Neuron (in vitro differentiated cells): ENCODE data around the gene EXOC2.

ENCODE experiments used
- H2AFZ ChIP-seq: one replicate; pipeline ENCODE4 v1.6.1; 2013; ENCODE audit warnings: low read depth, mild to moderate bottlenecking, inconsistent platforms, low read length, moderate library complexity
- H3K27me3 ChIP-seq: one replicate; pipeline ENCODE4 v1.6.1; 2013; ENCODE audit warnings: low read length; ENCODE audit not compliant: insufficient read depth
- H3K36me3 ChIP-seq: one replicate; pipeline ENCODE4 v1.6.1; 2013; ENCODE audit warnings: low read length; ENCODE audit not compliant: insufficient read depth
- H3K4me1 ChIP-seq: one replicate; pipeline ENCODE4 v1.6.1; 2013; ENCODE audit warnings: low read length; ENCODE audit not compliant: insufficient read depth
- H3K4me3 ChIP-seq: 2 replicates; pipeline ENCODE4 v1.5.1; 2013; ENCODE audit warnings: mild to moderate bottlenecking, low read length, moderate library complexity
- H3K9me3 ChIP-seq: one replicate; pipeline ENCODE4 v1.6.1; 2013; ENCODE audit warnings: low read length

EXOC2 gene

DNA sequence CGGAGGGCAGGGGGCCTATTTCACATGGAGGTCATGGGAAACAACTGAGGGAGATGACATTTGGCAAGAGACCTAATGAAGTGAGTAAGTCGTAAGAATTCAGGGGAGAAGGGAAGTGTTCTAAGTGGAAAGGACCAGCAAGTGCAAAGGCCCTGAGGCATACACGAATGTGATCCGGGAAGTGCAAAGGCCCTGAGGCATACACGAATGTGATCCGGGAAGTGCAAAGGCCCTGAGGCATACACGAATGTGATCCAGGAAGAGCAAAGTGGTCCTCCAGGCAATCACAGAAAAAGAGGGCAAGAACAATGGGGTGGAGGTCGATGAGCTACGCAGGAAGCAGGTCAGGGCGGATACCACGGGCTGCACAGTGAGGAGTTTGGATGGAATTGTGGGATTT lies 24.2 kb upstream of the EXOC2 start:
- Histone ChIP-seq H3K4me1 (no peaks in the 10 kb centered on the region), H3K4me3 (no peak overlapping the region), H3K36me3 (no peaks in the 10 kb centered on the region), H3K27me3 (no peaks in the 10 kb centered on the region), H3K9me3 (no peaks in the 10 kb centered on the region), H2AFZ (no peak overlapping the region)

- H3K4me1 ChIP-seq = no peaks in the 10 kb centered on the region
- no peak overlapping the region for H2AFZ ChIP-seq
- H3K9me3 ChIP-seq = no peaks in the 10 kb centered on the region
- H3K27me3 ChIP-seq = no peaks in the 10 kb centered on the region
- no peaks in the 10 kb centered on the region for H3K36me3 ChIP-seq
- no peak overlapping the region for H3K4me3 ChIP-seq
Observed at GRCh38 chr6:715709-716491, 23.0 kb upstream of the EXOC2 start.

DNA sequence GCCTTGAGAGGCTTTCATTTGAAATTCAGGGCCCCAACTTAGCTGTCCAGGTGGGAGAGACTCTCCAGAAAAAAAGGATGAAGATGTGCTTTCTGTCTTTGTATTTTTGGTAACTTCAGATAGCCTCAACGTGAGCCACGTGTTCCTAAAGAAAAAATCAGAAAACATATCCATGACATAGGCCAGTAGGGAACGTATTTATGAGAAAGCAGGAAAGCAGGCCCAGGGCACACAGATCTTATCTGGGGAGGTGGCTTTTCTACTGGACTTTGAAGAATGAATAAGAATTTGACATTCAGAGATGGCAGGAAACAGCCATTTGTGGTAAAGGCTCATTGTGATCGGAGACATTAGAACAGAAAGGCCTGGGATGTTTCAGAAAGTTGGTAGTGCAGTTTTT lies 21.2 kb upstream of the EXOC2 start:
- Histone ChIP-seq H3K9me3 (no peaks in the 10 kb centered on the region), H3K36me3 (no peaks in the 10 kb centered on the region), H3K27me3 (no peaks in the 10 kb centered on the region), H2AFZ (no peak overlapping the region), H3K4me1 (peaks cover 6% of the 10 kb centered on the region), H3K4me3 (no peak overlapping the region)

- Histone ChIP-seq H2AFZ (no peak overlapping the region), H3K9me3 (no peaks in the 10 kb centered on the region), H3K4me1 (peaks cover 6% of the 10 kb centered on the region), H3K36me3 (no peaks in the 10 kb centered on the region), H3K27me3 (no peaks in the 10 kb centered on the region), H3K4me3 (no peak overlapping the region)
Observed at GRCh38 chr6:713351-713750, 20.4 kb upstream of the EXOC2 start.

DNA sequence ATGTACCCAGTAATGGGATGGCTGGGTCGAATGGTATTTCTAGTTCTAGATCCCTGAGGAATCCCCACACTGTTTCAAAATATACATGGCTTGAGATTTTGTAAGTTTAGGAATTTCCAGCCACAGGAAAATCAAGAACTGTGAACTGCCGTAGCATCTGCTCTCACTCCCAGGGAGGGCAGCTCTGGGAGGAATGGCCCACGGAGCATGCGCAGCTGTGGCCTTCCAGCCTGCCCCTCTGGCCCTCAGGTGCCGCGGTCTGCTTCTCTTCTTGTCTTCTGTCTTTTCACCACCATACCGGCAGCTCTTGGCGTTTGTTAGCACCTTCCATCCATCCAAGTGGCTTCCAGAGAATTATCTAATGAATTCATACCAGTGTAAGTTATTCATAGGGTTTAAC lies 19.9 kb upstream of the EXOC2 start:
- no peaks in the 10 kb centered on the region for H3K27me3 ChIP-seq
- peaks cover 6% of the 10 kb centered on the region for H3K4me1 ChIP-seq
- no peak overlapping the region for H2AFZ ChIP-seq
- no peaks in the 10 kb centered on the region for H3K9me3 ChIP-seq
- H3K36me3 ChIP-seq = no peaks in the 10 kb centered on the region
- no peak overlapping the region for H3K4me3 ChIP-seq

DNA sequence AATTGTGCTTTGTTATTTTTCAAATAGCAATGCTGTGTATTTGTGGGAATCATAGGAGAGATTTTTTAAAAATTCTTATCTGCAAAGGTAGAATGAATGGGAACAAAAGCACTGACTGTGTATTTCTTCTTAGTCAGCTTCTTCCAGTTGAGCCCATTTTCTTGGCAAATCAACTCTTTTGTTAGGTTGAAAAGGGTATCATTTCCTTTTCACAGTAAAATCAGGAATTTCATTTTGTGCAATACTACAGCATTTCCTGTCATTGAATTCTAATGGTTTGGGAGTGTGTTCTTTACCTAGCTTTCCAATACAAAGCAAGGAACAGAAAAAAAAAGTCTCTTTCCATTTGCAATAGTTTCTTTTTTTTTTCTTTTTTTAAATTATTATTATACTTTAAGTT lies 19.0 kb upstream of the EXOC2 start:
- no peaks in the 10 kb centered on the region for H3K27me3 ChIP-seq
- no peaks in the 10 kb centered on the region for H3K9me3 ChIP-seq
- no peak overlapping the region for H2AFZ ChIP-seq
- H3K4me3 ChIP-seq = no peak overlapping the region
- H3K4me1 ChIP-seq = peaks cover 6% of the 10 kb centered on the region
- no peaks in the 10 kb centered on the region for H3K36me3 ChIP-seq

DNA sequence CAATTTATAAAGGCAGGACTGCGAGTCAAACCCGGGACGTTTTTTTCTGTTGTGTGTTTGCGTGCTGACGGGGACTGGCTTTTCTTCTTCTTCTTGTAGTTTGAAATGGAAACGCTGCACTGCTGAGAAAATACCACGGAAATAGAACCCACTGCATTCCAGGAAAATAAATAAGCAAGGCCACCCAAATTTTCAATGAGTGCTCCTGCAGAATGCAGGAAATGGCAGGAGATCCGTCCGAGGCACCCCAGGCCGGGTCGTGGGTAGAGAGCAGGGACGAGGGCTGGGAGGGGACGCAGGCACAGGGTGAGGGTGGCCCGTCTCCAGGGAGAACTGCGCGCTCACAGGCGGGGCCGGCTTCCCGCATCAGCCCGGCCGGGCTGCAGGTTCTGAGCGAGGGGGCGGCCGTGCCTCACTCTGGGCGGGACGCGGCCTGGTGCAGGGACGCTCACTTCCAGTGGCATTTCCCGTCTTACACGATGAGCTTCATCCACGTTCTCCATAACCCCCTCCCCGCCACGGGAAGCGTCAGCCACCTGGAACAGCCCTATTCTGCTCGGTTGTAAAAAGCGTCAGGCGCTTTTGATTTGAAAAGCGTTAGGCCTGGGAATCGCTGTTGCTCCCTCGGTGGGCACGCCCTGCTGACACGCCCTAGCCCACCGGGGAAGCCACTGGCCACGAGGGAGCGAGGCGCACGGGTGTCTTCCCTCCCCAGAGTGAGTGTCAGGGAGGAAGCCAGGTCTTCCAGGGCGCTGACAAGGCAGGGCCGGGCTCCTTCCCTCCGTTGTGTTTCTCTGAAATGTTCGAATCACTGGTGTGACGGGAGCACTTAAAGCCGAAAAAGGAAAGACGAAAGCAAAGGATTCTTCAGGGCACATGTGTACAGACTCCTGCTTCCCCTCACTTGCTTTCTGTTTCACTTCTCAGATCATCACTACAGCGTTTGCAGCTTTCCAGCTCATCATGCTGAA lies 17.9 kb upstream of the EXOC2 start:
- H3K4me3 ChIP-seq = peak overlapping the region; percentile 54
- no peaks in the 10 kb centered on the region for H3K9me3 ChIP-seq
- peaks cover 6% of the 10 kb centered on the region for H3K4me1 ChIP-seq
- H3K27me3 ChIP-seq = no peaks in the 10 kb centered on the region
- H3K36me3 ChIP-seq = no peaks in the 10 kb centered on the region
- peak overlapping the region; percentile 38 for H2AFZ ChIP-seq

- H3K4me3 ChIP-seq = no peak overlapping the region
- peaks cover 6% of the 10 kb centered on the region for H3K4me1 ChIP-seq
- no peaks in the 10 kb centered on the region for H3K36me3 ChIP-seq
- H3K27me3 ChIP-seq = no peaks in the 10 kb centered on the region
- no peaks in the 10 kb centered on the region for H3K9me3 ChIP-seq
- H2AFZ ChIP-seq = no peak overlapping the region
Observed at GRCh38 chr6:709471-710056, 16.6 kb upstream of the EXOC2 start.

DNA sequence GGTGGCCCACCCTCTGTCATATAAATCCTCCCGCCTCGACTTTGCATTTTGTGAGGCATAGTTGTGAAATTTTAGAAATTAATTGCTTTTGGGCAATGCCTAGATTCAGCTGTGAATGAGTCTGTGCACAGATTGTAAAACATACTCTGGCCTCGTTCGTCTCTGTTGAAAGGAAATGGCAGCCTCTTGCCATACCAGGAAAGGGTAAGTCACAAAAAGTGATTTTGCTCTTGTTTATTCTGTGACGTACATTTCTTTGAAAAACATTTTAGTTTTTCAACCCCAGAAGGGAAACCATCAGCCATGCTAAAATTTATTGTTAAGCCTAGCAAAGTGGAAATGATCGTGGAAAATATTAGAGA lies 15.3 kb upstream of the EXOC2 start:
- Histone ChIP-seq H3K9me3 (no peaks in the 10 kb centered on the region), H2AFZ (no peak overlapping the region), H3K4me3 (no peak overlapping the region), H3K27me3 (no peaks in the 10 kb centered on the region), H3K36me3 (no peaks in the 10 kb centered on the region), H3K4me1 (peaks cover 6% of the 10 kb centered on the region)

DNA sequence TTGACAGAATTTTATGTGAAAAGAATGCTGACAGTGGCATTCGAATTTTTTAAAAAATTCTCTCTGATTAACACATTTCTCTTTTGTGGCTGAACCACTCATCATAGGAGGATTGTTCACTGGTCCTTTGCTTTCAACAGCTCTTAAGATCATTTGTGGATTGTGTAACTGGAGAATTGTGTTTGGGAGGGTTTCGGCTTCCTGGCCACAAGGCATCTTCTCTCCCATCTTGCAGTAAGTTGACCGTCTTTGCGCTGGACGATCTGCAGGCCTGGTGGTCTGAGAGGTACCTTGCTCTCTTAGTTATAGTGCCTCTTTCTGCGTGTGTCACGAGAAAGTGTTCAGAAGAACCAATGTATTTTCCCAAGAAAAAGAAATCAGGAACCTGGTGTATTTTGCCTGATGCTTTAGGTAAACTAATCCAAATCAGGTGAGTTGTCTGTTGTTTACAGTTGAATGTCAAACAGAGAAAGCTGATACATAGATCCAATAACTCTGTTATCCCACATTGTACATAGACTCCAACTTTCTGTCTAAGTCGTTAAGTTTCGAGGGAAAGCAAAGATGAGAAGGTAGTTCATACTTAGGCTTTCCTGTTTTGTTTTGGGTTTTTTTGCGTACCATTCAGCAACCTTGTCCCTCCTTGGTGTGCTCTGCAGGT lies 14.8 kb upstream of the EXOC2 start:
- Histone ChIP-seq H3K9me3 (no peaks in the 10 kb centered on the region), H3K4me3 (no peak overlapping the region), H3K36me3 (no peaks in the 10 kb centered on the region), H3K4me1 (peaks cover 6% of the 10 kb centered on the region), H2AFZ (no peak overlapping the region), H3K27me3 (no peaks in the 10 kb centered on the region)

GRCh38 chr6:706819-707381 lies 14.0 kb upstream of the EXOC2 start:
- Histone ChIP-seq H3K4me1 (peaks cover 9% of the 10 kb centered on the region), H3K9me3 (no peaks in the 10 kb centered on the region), H2AFZ (no peak overlapping the region), H3K36me3 (no peaks in the 10 kb centered on the region), H3K4me3 (no peak overlapping the region), H3K27me3 (no peaks in the 10 kb centered on the region)

DNA sequence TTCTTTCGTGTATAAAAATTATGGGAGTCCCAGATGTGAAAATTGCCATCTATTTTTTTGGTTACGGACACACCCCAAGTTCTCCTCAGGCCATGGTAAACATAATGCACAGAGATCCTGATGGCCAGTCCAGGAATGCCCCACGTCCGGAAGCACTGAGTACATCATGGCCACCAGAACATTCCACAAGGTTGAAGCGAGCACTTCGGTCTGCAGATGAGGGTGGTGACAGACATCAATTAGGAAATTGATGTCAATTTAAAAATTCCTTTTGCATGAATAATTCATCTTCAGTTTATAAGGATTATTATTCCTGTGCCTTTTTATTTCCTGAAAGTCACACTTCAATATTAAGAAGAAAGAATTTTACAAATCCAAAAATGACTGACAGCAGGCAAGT lies 13.2 kb upstream of the EXOC2 start:
- Histone ChIP-seq H2AFZ (no peak overlapping the region), H3K9me3 (no peaks in the 10 kb centered on the region), H3K36me3 (no peaks in the 10 kb centered on the region), H3K4me3 (no peak overlapping the region), H3K4me1 (peaks cover 14% of the 10 kb centered on the region), H3K27me3 (no peaks in the 10 kb centered on the region)
